ENCODE data around the gene TMEM151A. TPM values are rescaled to one million over a fixed set of nuclear protein-coding genes. Genes with fewer than 3 reads are reported as not detected.

TMEM151A gene
- total RNA-seq: under 1 TPM in 1 of 2 donors, not detected in 1; 0.27 TPM

- Histone ChIP-seq H3K9me3 (no peaks in the 10 kb centered on the region), H3K36me3 (no peaks in the 10 kb centered on the region), H3K4me1 (ENCODE audit: control insufficient read depth in 1 of 2, low read depth in 2 of 2) (peaks cover 22 to 35% of the 10 kb centered on the region in 2 donors), H3K27me3 (replicated peaks; ENCODE audit: insufficient read depth) (no peaks in the 10 kb centered on the region), H3K4me3 (peak within 1 kb of the TSS; percentile 71), H3K27ac (no peak within 1 kb of the TSS)
- DNase-seq (ENCODE audit: low spot score): no peak
- TF ChIP-seq, protein P1, sequence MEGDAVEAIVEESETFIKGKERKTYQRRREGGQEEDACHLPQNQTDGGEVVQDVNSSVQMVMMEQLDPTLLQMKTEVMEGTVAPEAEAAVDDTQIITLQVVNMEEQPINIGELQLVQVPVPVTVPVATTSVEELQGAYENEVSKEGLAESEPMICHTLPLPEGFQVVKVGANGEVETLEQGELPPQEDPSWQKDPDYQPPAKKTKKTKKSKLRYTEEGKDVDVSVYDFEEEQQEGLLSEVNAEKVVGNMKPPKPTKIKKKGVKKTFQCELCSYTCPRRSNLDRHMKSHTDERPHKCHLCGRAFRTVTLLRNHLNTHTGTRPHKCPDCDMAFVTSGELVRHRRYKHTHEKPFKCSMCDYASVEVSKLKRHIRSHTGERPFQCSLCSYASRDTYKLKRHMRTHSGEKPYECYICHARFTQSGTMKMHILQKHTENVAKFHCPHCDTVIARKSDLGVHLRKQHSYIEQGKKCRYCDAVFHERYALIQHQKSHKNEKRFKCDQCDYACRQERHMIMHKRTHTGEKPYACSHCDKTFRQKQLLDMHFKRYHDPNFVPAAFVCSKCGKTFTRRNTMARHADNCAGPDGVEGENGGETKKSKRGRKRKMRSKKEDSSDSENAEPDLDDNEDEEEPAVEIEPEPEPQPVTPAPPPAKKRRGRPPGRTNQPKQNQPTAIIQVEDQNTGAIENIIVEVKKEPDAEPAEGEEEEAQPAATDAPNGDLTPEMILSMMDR (IDR thresholded peaks at IDR 0.05): no peak
- ATAC-seq (ENCODE audit: insufficient number of reproducible peaks, low FRiP score, low read depth): no peak
Measured at GRCh38 chr11:66291706-66292542, at the start of gene TMEM151A. Gene TMEM151A, plus strand, starts transcription at chr11:66291894. Its CDS starts 120 bp downstream, at chr11:66292014.

GRCh38 chr11:66242095-66242765 lies 49.5 kb upstream of the TMEM151A start:
- no peaks in the 10 kb centered on the region for H3K27me3 ChIP-seq (replicated peaks; ENCODE audit: insufficient read depth)
- peaks cover 36% of the 10 kb centered on the region for H3K36me3 ChIP-seq
- no peaks in the 10 kb centered on the region for H3K9me3 ChIP-seq
- DNase-seq (ENCODE audit: low spot score) (no peak), ATAC-seq (ENCODE audit: insufficient number of reproducible peaks, low FRiP score, low read depth) (no peak)
- no peaks in the 10 kb centered on the region for H3K4me1 ChIP-seq (ENCODE audit: control insufficient read depth in 1 of 2, low read depth in 2 of 2)
- no peak overlapping the region for H3K27ac ChIP-seq
- TF ChIP-seq, protein P1 (IDR thresholded peaks at IDR 0.05): no peak
- H3K4me3 ChIP-seq: no peak overlapping the region

GRCh38 chr11:66243782-66244535 lies 47.7 kb upstream of the TMEM151A start:
- no peaks in the 10 kb centered on the region for H3K9me3 ChIP-seq
- H3K27ac ChIP-seq: no peak overlapping the region
- peaks cover 21% of the 10 kb centered on the region for H3K36me3 ChIP-seq
- DNase-seq (ENCODE audit: low spot score): no peak
- H3K4me1 ChIP-seq (ENCODE audit: control insufficient read depth in 1 of 2, low read depth in 2 of 2): no peaks in the 10 kb centered on the region
- TF ChIP-seq, protein P1 (IDR thresholded peaks at IDR 0.05): no peak
- ATAC-seq (ENCODE audit: insufficient number of reproducible peaks, low FRiP score, low read depth): no peak
- H3K4me3 ChIP-seq: no peak overlapping the region
- H3K27me3 ChIP-seq (replicated peaks; ENCODE audit: insufficient read depth): no peaks in the 10 kb centered on the region

DNA sequence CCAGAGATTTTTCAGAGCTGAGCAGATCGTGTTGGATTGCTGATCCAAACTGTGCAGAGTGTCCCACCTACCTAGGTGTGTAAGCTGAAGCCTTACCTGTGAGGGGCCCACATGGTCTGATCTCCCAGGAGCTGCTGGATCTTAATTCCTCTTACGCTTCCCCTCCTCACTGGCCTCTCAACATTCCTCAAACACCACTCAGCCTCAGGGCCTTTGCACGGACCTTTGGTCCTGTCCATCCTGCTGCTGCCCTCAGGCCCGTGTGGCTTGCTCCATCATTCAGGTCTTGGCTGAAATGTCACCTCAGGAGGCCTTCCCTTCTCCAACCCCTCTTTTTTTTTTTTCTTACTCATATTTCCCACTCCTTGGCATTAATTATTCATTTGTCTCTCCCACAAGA lies 44.4 kb upstream of the TMEM151A start:
- no peaks in the 10 kb centered on the region for H3K9me3 ChIP-seq
- TF ChIP-seq, protein P1 (IDR thresholded peaks at IDR 0.05): no peak
- peaks cover 18% of the 10 kb centered on the region for H3K36me3 ChIP-seq
- no peak overlapping the region for H3K27ac ChIP-seq
- no peaks in the 10 kb centered on the region for H3K27me3 ChIP-seq (replicated peaks; ENCODE audit: insufficient read depth)
- ATAC-seq (ENCODE audit: insufficient number of reproducible peaks, low FRiP score, low read depth) (no peak), DNase-seq (ENCODE audit: low spot score) (no peak)
- no peaks in the 10 kb centered on the region for H3K4me1 ChIP-seq (ENCODE audit: control insufficient read depth in 1 of 2, low read depth in 2 of 2)
- no peak overlapping the region for H3K4me3 ChIP-seq

DNA sequence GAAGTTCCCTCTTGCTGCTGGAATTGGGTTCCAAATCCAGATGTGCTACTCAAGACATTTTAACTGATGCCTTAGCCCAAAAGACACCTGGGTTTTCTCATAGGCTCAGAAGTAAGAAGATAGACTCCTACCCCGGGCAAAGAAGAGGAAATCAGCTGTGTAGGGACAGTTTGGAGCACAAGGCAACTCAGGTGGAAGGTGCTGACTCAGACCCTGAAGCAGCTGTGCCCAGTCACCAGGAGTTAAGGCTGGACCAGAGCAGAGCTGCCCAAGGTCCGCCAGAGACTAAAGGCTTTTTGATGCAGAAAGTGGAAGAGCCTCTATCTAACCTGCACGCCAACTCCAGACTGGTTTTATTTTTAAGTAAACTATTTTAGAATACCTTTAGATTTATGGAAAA lies 43.9 kb upstream of the TMEM151A start:
- H3K36me3 ChIP-seq: peaks cover 13% of the 10 kb centered on the region
- no peak overlapping the region for H3K4me3 ChIP-seq
- H3K27ac ChIP-seq: no peak overlapping the region
- DNase-seq (ENCODE audit: low spot score): no peak
- TF ChIP-seq, protein P1 (IDR thresholded peaks at IDR 0.05): no peak
- no peaks in the 10 kb centered on the region for H3K27me3 ChIP-seq (replicated peaks; ENCODE audit: insufficient read depth)
- no peak for ATAC-seq (ENCODE audit: insufficient number of reproducible peaks, low FRiP score, low read depth)
- H3K9me3 ChIP-seq: no peaks in the 10 kb centered on the region
- no peaks in the 10 kb centered on the region for H3K4me1 ChIP-seq (ENCODE audit: control insufficient read depth in 1 of 2, low read depth in 2 of 2)

All from thoracic aorta (tissue), 2 donors.